Activated T-helper 1 cell treated with anti-CD3 and anti-CD28 coated beads, Interleukin-2, amount 50 U/mL, for 16 hours (primary cell): ENCODE data around the gene RBM15B.

Experiments used
- DNase-seq, 2 donors: peaks; one replicate each; pipeline ENCODE4 v3.0.0-alpha.2; 2020; ENCODE audit warnings: low read depth in 1 of 2, low spot score in 1 of 2

The RBM15B gene

GRCh38 chr3:51392355-51393133 lies 1.5 kb downstream of the RBM15B start:
- DNase-seq = no peak

GRCh38 chr3:51393134-51393495 lies 2.0 kb downstream of the RBM15B start:
- no peak for DNase-seq

DNA sequence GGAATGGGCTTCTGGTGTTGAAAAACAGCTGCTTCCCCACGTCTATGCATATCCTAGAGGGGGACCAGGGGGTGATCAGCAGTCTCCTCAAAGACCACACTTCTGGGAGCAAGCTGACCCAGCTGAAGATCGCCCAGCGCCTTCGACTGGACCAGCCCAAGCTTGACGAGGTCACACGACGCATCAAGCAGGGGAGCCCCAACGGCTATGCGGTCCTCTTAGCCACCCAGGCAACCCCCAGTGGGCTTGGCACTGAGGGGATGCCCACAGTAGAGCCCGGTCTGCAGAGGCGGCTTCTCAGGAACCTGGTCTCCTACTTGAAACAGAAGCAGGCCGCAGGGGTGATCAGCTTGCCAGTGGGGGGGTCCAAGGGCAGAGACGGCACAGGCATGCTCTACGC lies 2.5 kb downstream of the RBM15B start:
- no peak for DNase-seq

DNA sequence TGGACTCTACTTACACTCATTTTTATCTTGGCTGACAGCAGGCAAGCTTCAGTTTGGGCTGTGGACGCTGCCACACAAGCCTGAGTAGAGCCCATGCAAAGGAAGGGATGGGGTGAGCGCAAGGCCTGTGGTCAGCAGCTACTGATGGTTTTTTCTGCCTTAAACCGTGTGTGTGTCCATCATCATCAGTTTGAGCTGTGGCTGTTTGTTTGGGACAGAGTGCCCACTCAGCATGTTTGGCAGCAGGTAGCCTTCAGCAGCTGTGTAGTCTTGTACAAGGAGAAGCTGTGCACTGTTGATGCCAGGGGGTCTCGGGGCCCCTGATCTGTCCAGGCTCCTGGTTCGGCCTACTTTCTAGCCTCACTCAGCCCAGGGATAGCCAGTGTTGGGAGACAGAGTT lies 3.5 kb downstream of the RBM15B start:
- DNase-seq = no peak

DNA sequence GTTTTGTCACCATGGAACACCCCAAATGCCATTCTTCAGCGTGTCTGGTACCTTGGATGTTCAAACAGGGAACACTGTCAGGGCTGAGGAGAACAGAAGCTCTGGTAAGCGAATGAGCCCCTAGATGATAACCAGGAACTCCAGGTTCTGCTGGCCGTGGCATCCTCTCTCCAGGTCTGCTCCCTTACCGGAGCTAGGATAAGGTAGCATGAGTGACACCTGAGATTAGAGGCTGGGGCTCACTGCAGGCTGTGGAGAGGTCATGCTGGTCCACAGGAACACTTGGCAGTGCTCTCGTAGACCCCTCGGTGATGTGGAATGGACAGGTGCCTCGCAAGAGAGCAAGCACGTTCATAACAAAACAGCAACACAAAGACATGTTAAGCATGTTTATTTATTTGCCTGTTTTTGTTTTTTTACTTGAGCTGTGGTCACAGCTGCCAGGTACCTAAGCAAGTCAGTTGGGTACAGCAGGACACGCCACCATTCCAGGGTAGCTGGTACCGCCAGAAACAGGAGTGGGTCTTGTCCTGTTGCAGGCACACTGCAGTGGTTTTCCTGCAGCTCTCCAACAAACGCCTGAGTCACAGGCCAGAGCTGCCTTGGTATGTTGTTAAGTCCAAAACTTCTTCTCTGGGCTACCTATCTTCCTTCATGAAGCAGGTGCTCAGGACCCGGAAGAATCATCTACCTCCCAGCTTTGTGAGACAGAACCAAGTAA lies 4.6 kb downstream of the RBM15B start:
- no peak for DNase-seq

DNA sequence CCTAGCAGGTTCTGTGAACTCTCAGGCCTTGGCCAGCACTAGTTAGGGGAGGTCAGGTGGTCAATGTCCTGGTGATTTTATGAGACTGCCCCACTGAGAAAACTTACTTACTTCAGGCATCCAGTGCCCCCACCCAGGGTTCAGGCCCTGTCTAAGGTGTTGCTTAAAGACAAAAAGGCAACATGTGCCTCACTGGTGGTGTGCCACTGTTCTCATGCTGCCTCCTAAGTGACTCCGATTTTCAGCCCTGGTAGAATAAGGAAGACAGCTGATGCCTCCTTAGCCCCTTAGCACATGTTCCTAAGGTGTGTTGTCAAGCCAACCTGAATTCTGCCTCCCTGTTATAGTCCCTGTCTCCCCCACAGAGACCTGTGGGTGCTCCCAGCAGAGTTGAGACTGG lies 5.3 kb downstream of the RBM15B start:
- DNase-seq = no peak

DNA sequence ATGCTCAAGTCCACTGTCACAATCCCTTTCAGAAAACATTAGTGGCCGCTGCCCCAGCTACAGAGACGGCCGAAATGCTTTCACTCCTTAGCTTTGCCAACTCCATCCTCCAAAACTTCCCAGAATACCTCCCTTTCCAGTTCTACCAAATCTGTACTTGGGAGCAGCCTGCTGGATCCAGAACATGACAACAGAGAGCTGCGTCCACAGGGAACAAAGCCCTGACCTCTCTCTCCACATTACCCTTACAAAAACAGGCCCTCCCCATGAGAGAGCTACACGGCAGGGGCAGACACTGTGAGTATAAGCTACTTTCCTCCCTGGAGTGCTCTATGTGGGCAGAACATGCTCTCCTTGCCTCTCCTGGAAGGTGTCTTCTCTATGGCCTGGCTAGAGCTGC lies 6.3 kb downstream of the RBM15B start:
- DNase-seq = no peak

DNA sequence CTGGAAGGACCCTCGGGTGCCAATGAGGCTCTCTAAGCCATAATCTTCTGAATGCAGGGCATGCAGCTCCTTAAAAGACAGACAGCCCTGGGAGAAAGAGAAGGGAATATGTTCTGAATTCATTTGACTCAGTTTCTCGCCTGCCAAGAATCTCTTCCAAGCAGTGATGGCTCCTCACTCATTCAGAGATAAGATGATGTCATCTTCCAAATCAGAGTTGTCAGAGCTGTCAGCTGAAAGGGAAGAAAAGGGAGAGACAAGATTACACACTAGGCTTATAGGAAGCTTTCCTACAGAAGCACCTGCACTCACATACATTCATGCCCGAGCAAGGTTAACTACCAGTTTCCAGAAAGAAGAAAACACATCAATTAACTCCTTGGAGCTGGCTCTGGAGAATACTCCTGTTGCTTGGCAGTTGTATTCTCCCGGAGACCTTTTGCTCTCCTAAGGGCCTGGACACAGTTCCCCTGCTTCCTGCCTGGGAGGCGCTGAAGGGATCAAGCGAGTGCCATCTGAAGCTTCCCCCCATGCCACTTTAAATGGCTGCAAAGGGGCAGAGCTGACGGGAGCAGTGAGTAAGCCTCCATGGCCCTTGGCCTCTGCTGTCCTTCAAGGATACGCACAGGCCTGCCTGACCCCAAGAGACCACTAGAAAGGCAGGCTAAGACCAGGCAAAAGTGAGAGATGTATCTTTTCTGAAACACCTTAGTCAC lies 7.7 kb downstream of the RBM15B start:
- no peak for DNase-seq

DNA sequence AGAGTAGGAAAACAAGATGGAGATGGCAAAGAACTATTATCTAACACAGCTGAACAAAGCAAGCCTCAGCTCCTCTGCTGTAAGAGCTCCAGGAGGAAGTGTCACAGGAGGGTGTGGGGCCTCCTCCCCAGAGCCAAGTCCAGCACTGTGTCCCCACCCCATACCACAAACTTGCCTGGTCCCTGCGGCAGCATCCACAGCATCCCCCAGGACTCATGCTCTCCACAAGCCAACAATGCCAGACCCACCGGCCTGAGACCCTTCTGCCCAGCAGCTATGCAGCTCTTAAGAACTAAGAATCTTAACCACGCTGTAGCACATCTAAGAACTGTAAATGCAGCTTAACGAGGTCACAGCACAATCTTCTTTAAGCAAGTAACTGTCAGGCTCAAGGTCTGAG lies 9.1 kb downstream of the RBM15B start:
- no peak for DNase-seq

- DNase-seq = no peak
Observed at GRCh38 chr3:51401735-51402134, 10.7 kb downstream of the RBM15B start.

DNA sequence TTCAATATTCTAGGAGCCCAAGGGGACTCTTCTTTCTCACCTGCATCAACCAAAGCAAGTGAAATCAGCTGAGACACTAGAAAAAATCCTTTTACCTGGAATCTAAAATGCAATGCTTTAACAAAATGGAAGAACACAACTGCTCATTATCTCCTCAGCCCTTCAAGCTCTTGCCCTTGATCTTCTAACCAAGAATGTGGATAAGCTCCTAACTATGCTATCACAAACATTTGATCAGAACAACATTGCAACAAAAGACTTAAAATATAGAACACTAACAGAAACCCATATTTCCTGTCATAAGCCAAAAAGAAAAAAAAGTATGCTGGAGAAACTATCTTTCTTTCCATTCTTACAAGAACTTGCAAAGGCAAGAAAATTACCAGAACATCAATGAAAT lies 12.6 kb downstream of the RBM15B start:
- no peak for DNase-seq

- no peak for DNase-seq
Observed at GRCh38 chr3:51408021-51408420, 16.9 kb downstream of the RBM15B start.

GRCh38 chr3:51408813-51409212 lies 17.7 kb downstream of the RBM15B start:
- no peak for DNase-seq

- no peak for DNase-seq
Observed at GRCh38 chr3:51422211-51422610, 31.1 kb downstream of the RBM15B start.

DNA sequence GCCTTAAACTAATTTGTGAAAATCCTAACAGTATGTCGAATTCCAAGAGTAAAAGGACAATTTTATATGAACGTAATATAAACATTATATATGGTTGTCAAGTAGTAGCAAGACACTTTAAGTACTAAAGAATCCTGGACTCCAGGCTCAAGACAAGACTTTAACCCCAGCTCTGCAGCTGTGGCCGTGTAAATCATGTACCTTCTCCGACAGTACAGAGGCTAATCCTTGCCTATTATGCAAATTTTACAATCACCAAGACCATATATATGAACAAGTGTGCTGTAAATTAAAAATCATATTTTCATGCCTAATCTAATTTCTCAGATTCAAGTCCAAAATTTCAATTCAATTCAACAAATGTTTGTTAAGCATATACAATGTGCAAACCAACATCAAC lies 35.8 kb downstream of the RBM15B start:
- DNase-seq = no peak

- no peak for DNase-seq
Observed at GRCh38 chr3:51429138-51429537, 38.1 kb downstream of the RBM15B start.

DNA sequence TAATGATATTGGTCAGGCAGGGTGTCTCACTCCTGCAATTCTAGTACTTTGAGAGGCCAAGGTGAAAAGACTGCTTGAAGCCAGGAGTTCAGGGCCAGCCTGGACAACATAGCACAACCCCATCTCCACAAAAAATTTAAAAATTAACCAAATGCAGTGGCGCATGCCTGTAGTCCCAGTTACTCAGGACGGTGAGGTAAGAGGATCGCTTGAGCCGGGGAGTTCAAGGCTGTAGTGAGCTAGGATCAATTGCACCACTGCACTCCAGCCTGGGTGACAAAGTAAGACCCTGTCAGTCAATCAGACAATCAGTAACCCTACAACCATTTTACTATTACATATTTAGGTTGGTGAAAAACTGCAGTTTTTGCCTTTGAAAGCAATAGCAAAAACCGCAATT lies 43.0 kb downstream of the RBM15B start:
- no peak for DNase-seq

GRCh38 chr3:51434746-51435327 lies 43.8 kb downstream of the RBM15B start:
- peak in 1 of 2 donors; percentile 8 for DNase-seq

GRCh38 chr3:51436998-51437639 lies 46.0 kb downstream of the RBM15B start:
- DNase-seq = no peak

- no peak for DNase-seq
Observed at GRCh38 chr3:51441282-51442030, 50.4 kb downstream of the RBM15B start.
